OCI-LY3 (cell line): ENCODE measurements around the gene CAPNS1.

ENCODE experiments used
- EZH2phosphoT487 ChIP-seq: fragments of 200-600 bp; shearing (Covaris generic); IDR thresholded peaks from 2 replicates; pipeline ENCODE4 v1.6.1; 2018; ENCODE audit warnings: antibody characterized with exemption, mixed run types, low read depth
- TF ChIP-seq, protein P1 (sequence below): fragments of 200-600, 300-600 bp; sonication (generic); IDR thresholded peaks from 2 replicates; pipeline ENCODE4 v1.5.1; 2014; ENCODE audit warnings: antibody characterized with exemption, low read length, low read depth

- TF ChIP-seq, protein P1, sequence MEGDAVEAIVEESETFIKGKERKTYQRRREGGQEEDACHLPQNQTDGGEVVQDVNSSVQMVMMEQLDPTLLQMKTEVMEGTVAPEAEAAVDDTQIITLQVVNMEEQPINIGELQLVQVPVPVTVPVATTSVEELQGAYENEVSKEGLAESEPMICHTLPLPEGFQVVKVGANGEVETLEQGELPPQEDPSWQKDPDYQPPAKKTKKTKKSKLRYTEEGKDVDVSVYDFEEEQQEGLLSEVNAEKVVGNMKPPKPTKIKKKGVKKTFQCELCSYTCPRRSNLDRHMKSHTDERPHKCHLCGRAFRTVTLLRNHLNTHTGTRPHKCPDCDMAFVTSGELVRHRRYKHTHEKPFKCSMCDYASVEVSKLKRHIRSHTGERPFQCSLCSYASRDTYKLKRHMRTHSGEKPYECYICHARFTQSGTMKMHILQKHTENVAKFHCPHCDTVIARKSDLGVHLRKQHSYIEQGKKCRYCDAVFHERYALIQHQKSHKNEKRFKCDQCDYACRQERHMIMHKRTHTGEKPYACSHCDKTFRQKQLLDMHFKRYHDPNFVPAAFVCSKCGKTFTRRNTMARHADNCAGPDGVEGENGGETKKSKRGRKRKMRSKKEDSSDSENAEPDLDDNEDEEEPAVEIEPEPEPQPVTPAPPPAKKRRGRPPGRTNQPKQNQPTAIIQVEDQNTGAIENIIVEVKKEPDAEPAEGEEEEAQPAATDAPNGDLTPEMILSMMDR: no peak
- no peak for TF ChIP-seq EZH2phosphoT487
Measured at GRCh38 chr19:36112678-36113077, 27.2 kb upstream of the CAPNS1 start.
